ENCODE measurements around the gene CLDN4.
"Not testable (repeated sequence)": the region's sequence is repeated elsewhere in the genome, so short reads cannot be mapped to it uniquely, and the experiment has no call there.

CLDN4 gene

GRCh38 chr7:73844131-73844547 lies 13.3 kb downstream of the CLDN4 start:
- DNase-seq = no peak

GRCh38 chr7:73844848-73845460 lies 14.2 kb downstream of the CLDN4 start:
- DNase-seq = no peak

- DNase-seq = not testable (repeated sequence)
Observed at GRCh38 chr7:73845701-73846195, 15.0 kb downstream of the CLDN4 start.

GRCh38 chr7:73847941-73848723 lies 17.3 kb downstream of the CLDN4 start:
- DNase-seq = no peak

GRCh38 chr7:73850781-73851207 lies 20.0 kb downstream of the CLDN4 start:
- DNase-seq = no peak

GRCh38 chr7:73851410-73852338 lies 20.9 kb downstream of the CLDN4 start:
- DNase-seq = no peak

- no peak for DNase-seq
Observed at GRCh38 chr7:73852500-73852899, 21.7 kb downstream of the CLDN4 start.

- DNase-seq = no peak
Observed at GRCh38 chr7:73856941-73857340, 26.1 kb downstream of the CLDN4 start.

GRCh38 chr7:73858807-73859206 lies 28.0 kb downstream of the CLDN4 start:
- no peak for DNase-seq

- DNase-seq = no peak
Observed at GRCh38 chr7:73860859-73861258, 30.1 kb downstream of the CLDN4 start, which contains the start of gene TMEM270. Gene TMEM270 (plus strand): TSS chr7:73861159. CDS start chr7:73861195, 36 bp downstream.

- no peak for DNase-seq
Observed at GRCh38 chr7:73861305-73861704, 30.5 kb downstream of the CLDN4 start.

- DNase-seq = no peak
Observed at GRCh38 chr7:73864981-73865711, 34.4 kb downstream of the CLDN4 start.

- DNase-seq = no peak
Observed at GRCh38 chr7:73865738-73866445, 35.1 kb downstream of the CLDN4 start.

GRCh38 chr7:73866446-73866767 lies 35.6 kb downstream of the CLDN4 start:
- DNase-seq = no peak

- no peak for DNase-seq
Observed at GRCh38 chr7:73869011-73869798, 38.4 kb downstream of the CLDN4 start.

- DNase-seq = no peak
Observed at GRCh38 chr7:73870041-73870492, 39.3 kb downstream of the CLDN4 start.

- DNase-seq = no peak
Observed at GRCh38 chr7:73871163-73872011, 40.6 kb downstream of the CLDN4 start.

- no peak for DNase-seq
Observed at GRCh38 chr7:73872056-73872908, 41.5 kb downstream of the CLDN4 start.

- DNase-seq = no peak
Observed at GRCh38 chr7:73876361-73876760, 45.6 kb downstream of the CLDN4 start.

Measured in activated gamma-delta T cell treated with Interleukin-2 at 50 U/mL for 16 hours (primary cell).